Gastroesophageal sphincter (tissue), 3 donors: Measurements from ENCODE around the gene TTYH3.

Experiments
- POLR2A ChIP-seq, 2 donors: fragments of 450-650 bp; IDR thresholded peaks; one replicate each; pipeline ENCODE4 v1.6.1; 2017; ENCODE audit warnings: antibody characterized with exemption in 2 of 2, mild to moderate bottlenecking in 2 of 2, moderate library complexity in 1 of 2
- POLR2AphosphoS5 ChIP-seq: sonication (generic); formaldehyde crosslinking; IDR thresholded peaks from one replicate; pipeline ENCODE4 v1.6.1; 2017; ENCODE audit warnings: antibody characterized with exemption
- TF ChIP-seq, protein P1 (sequence below), 4 experiments: fragments of 200-600 bp in 2 of 4; fragments of 450-650 bp in 2 of 4; sonication (generic) in 1 of 4; IDR thresholded peaks; one replicate each; pipeline ENCODE4 v1.5.1; 2017 to 2019; ENCODE audit warnings: antibody characterized with exemption in 4 of 4, mild to moderate bottlenecking in 2 of 4, moderate library complexity in 2 of 4

DNA sequence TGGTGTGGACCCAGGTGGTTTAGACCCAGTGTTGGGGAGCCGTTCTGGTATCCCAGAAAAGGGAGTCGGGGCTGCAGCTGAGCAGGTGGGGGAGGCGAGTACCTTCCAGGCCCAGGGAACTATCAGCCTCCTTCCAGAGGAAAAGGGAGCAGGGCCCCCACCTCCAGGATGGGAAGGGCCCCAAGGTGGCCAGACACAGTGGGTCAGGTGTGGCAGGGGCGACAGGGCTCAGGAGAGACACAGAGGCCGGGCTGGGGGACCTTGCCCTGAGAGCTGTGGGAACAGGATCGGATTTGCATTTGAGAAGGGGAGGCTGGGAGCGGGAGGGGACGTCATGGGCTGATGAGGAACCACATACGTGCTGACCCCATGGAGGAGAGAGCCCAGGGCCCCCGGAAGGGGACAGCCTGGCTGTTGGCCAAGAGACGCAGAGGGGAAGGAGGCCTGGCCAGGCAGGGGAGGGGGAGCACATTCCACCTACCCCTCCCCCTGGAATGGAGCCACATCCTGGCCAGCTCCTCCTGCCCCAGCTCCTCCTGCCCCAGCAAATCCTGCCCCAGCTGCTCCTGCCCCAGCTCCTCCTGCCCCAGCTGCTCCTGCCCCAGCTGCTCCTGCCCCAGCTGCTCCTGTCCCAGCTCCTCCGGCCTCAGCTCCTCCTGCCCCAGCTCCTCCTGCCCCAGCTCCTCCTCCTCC, 9.7 kb upstream of the TTYH3 start:
- TF ChIP-seq POLR2A (IDR thresholded peaks at IDR 0.05) = no peak
- TF ChIP-seq, protein P1, sequence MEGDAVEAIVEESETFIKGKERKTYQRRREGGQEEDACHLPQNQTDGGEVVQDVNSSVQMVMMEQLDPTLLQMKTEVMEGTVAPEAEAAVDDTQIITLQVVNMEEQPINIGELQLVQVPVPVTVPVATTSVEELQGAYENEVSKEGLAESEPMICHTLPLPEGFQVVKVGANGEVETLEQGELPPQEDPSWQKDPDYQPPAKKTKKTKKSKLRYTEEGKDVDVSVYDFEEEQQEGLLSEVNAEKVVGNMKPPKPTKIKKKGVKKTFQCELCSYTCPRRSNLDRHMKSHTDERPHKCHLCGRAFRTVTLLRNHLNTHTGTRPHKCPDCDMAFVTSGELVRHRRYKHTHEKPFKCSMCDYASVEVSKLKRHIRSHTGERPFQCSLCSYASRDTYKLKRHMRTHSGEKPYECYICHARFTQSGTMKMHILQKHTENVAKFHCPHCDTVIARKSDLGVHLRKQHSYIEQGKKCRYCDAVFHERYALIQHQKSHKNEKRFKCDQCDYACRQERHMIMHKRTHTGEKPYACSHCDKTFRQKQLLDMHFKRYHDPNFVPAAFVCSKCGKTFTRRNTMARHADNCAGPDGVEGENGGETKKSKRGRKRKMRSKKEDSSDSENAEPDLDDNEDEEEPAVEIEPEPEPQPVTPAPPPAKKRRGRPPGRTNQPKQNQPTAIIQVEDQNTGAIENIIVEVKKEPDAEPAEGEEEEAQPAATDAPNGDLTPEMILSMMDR (IDR thresholded peaks at IDR 0.05) = no peak
- TF ChIP-seq POLR2AphosphoS5 = no peak
